ENCODE results near the gene OCSTAMP. TPM values are rescaled to one million over a fixed set of nuclear protein-coding genes. Genes with fewer than 3 reads are reported as not detected.

Gene OCSTAMP
- polyA plus RNA-seq, 1 donor (not counting 4 experiments of a cell fraction or from before 2014, with no cell fraction given) = not detected

DNA sequence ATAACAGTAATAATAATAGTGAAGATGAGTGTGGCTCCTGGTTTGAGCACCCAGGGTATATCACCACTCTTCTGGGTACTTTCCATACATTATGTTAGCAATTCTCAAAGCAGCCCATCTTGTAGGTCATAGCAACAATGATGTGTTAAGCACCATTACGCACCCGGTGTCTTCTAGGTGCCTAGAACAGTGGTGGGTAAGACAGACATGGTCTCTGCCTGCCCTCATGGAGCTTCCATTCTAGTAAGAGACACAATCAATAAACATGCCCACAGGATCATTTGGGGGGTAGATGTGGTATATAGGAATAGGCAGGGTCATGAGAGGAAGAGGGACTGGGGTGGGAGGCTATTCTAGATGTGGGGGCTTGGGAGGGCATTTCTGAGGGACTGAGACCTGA lies 21.0 kb upstream of the OCSTAMP start:
- Histone ChIP-seq H3K79me2 (ENCODE audit: control insufficient read depth, insufficient read depth, low read length) (no peaks in the 10 kb centered on the region), H2AFZ (ENCODE audit: control insufficient read depth, low read length) (no peak overlapping the region), H3K9me1 (ENCODE audit: control insufficient read depth, extremely low read depth, insufficient read depth, low read length) (no peaks in the 10 kb centered on the region), H3K27me3 (ENCODE audit: control insufficient read depth, extremely low read depth, insufficient read depth, low read length) (no peaks in the 10 kb centered on the region), H3K4me2 (ENCODE audit: control insufficient read depth, extremely low read depth, insufficient read depth, low read depth, low read length) (no peak overlapping the region), H4K20me1 (ENCODE audit: control insufficient read depth, extremely low read depth, insufficient read depth, low read length) (no peaks in the 10 kb centered on the region), H3K27ac (ENCODE audit: control insufficient read depth, insufficient read depth, low read length) (no peak overlapping the region), H3K4me3 (ENCODE audit: control insufficient read depth in 2 of 3, extremely low read depth in 1 of 3, insufficient read depth in 2 of 3, low read depth in 1 of 3, low read length in 3 of 3) (no peak overlapping the region), H3K36me3 (ENCODE audit: control insufficient read depth in 2 of 2, extremely low read depth in 1 of 2, insufficient read depth in 2 of 2, low read length in 2 of 2) (no peaks in the 10 kb centered on the region), H3K4me1 (ENCODE audit: control insufficient read depth, extremely low read depth, insufficient read depth, low read length) (no peaks in the 10 kb centered on the region), H3K9ac (ENCODE audit: control insufficient read depth, extremely low read depth, insufficient read depth, low read length) (no peak overlapping the region), H3K9me3 (ENCODE audit: control insufficient read depth, low read depth, low read length) (no peaks in the 10 kb centered on the region)
- DNase-seq (ENCODE audit: low read depth, low spot score) (no peak), FAIRE-seq (no peak)
- dilution Hi-C loops (cut with MboI; ENCODE audit: extremely low pct_ligation_motif_present, low sequenced_read_pairs) = no loop called here
- TF ChIP-seq CTCF (optimal IDR thresholded peaks at IDR 0.05 in 1 of 3, IDR thresholded peaks at IDR 0.05 in 1 of 3, conservative IDR thresholded peaks at IDR 0.05 in 1 of 3; ENCODE audit: extremely low read depth in 1 of 3, insufficient read depth in 2 of 3, low read length in 3 of 3) = no peak
- no peak for TF ChIP-seq EZH2 (IDR thresholded peaks at IDR 0.05; ENCODE audit: low read length)

DNA sequence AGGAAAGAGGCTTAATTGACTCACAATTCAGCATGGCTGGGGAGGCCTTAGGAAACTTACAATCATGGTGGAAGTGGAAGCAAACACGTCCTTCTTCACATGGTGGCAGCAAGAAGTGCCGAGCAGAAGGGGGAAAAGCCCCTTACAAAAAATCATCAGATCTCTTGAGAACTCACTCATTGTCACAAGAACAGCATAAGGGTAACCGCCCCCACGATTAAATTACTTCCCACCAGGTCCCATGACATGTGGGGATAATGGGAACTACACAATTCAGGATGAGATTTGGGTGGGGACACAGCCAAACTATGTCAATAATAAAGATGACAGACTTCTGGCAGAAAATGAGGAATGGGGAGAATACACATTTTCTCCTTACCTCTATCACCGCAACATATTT lies 20.5 kb upstream of the OCSTAMP start:
- Histone ChIP-seq H3K4me1 (ENCODE audit: control insufficient read depth, extremely low read depth, insufficient read depth, low read length) (no peaks in the 10 kb centered on the region), H2AFZ (ENCODE audit: control insufficient read depth, low read length) (no peak overlapping the region), H3K27ac (ENCODE audit: control insufficient read depth, insufficient read depth, low read length) (no peak overlapping the region), H3K36me3 (ENCODE audit: control insufficient read depth in 2 of 2, extremely low read depth in 1 of 2, insufficient read depth in 2 of 2, low read length in 2 of 2) (no peaks in the 10 kb centered on the region), H3K27me3 (ENCODE audit: control insufficient read depth, extremely low read depth, insufficient read depth, low read length) (no peaks in the 10 kb centered on the region), H3K9me1 (ENCODE audit: control insufficient read depth, extremely low read depth, insufficient read depth, low read length) (no peaks in the 10 kb centered on the region), H4K20me1 (ENCODE audit: control insufficient read depth, extremely low read depth, insufficient read depth, low read length) (no peaks in the 10 kb centered on the region), H3K4me2 (ENCODE audit: control insufficient read depth, extremely low read depth, insufficient read depth, low read depth, low read length) (no peak overlapping the region), H3K4me3 (ENCODE audit: control insufficient read depth in 2 of 3, extremely low read depth in 1 of 3, insufficient read depth in 2 of 3, low read depth in 1 of 3, low read length in 3 of 3) (no peak overlapping the region), H3K9ac (ENCODE audit: control insufficient read depth, extremely low read depth, insufficient read depth, low read length) (no peak overlapping the region), H3K9me3 (ENCODE audit: control insufficient read depth, low read depth, low read length) (no peaks in the 10 kb centered on the region), H3K79me2 (ENCODE audit: control insufficient read depth, insufficient read depth, low read length) (no peaks in the 10 kb centered on the region)
- TF ChIP-seq EZH2 (IDR thresholded peaks at IDR 0.05; ENCODE audit: low read length) (no peak), CTCF (optimal IDR thresholded peaks at IDR 0.05 in 1 of 3, IDR thresholded peaks at IDR 0.05 in 1 of 3, conservative IDR thresholded peaks at IDR 0.05 in 1 of 3; ENCODE audit: extremely low read depth in 1 of 3, insufficient read depth in 2 of 3, low read length in 3 of 3) (no peak)
- FAIRE-seq = no peak
- DNase-seq (ENCODE audit: low read depth, low spot score) = no peak
- dilution Hi-C loops (cut with MboI; ENCODE audit: extremely low pct_ligation_motif_present, low sequenced_read_pairs) = no loop called here

Data from keratinocyte (primary cell).